HG03442 (cell line): ENCODE data around the gene ASCL2.
"Not testable (repeated sequence)": the region's sequence is repeated elsewhere in the genome, so short reads cannot be mapped to it uniquely, and the experiment has no call there.

ENCODE experiments used
- ATAC-seq: cut with Tn5 transposase; IDR thresholded peaks from one replicate; pipeline ENCODE4 v1.9.1; 2021; ENCODE audit warnings: mild to moderate bottlenecking, moderate library complexity; ENCODE audit not compliant: unreplicated experiment

Gene ASCL2

GRCh38 chr11:2237457-2238238 is 32.7 kb downstream of the ASCL2 start:
- no peak for ATAC-seq

- ATAC-seq = not testable (repeated sequence)
Measured at GRCh38 chr11:2236381-2237134, 33.8 kb downstream of the ASCL2 start.

GRCh38 chr11:2235588-2236326 is 34.6 kb downstream of the ASCL2 start:
- ATAC-seq = no peak

- ATAC-seq = no peak
Measured at GRCh38 chr11:2234963-2235362, 35.4 kb downstream of the ASCL2 start.

GRCh38 chr11:2233693-2234455 is 36.5 kb downstream of the ASCL2 start:
- ATAC-seq = no peak

GRCh38 chr11:2229713-2230297 is 40.6 kb downstream of the ASCL2 start:
- no peak for ATAC-seq

GRCh38 chr11:2224254-2224653 is 46.1 kb downstream of the ASCL2 start:
- ATAC-seq = no peak

GRCh38 chr11:2223153-2223794 is 47.1 kb downstream of the ASCL2 start:
- no peak for ATAC-seq

GRCh38 chr11:2222451-2222850 is 47.9 kb downstream of the ASCL2 start:
- ATAC-seq = no peak

GRCh38 chr11:2221591-2221990 is 48.8 kb downstream of the ASCL2 start:
- ATAC-seq = no peak

GRCh38 chr11:2221024-2221423 is 49.4 kb downstream of the ASCL2 start:
- ATAC-seq = no peak

GRCh38 chr11:2220173-2220771 is 50.1 kb downstream of the ASCL2 start:
- no peak for ATAC-seq

GRCh38 chr11:2219318-2220017 is 50.9 kb downstream of the ASCL2 start:
- no peak for ATAC-seq
